ENCODE results near the gene UBAC1. TPM values are rescaled to one million over a fixed set of nuclear protein-coding genes. Genes with fewer than 3 reads are reported as not detected.

UBAC1 gene
- total RNA-seq, 1 experiment from 2014 or later, result 54.8 TPM

GRCh38 chr9:135931349-135931820 is 29.8 kb downstream of the UBAC1 start:
- peaks cover 13 to 24% of the 10 kb centered on the region in 2 experiments for H3K4me1 ChIP-seq (ENCODE audit: control insufficient read depth in 1 of 2, insufficient read depth in 2 of 2, low read length in 2 of 2)
- H3K27me3 ChIP-seq (ENCODE audit: insufficient read depth, low read length), result no peaks in the 10 kb centered on the region
- POLR2A ChIA-PET, result no interaction called here
- no peaks in the 10 kb centered on the region for H3K9me3 ChIP-seq (ENCODE audit: control insufficient read depth in 1 of 2, insufficient read depth in 1 of 2, low read depth in 1 of 2, low read length in 2 of 2)
- H3K4me2 ChIP-seq (ENCODE audit: low read length), result no peak overlapping the region
- peaks cover 0 to 19% of the 10 kb centered on the region in 2 experiments; a peak in 2 of 4 replicates for H3K36me3 ChIP-seq (ENCODE audit: control insufficient read depth in 1 of 2, insufficient read depth in 2 of 2, low read length in 2 of 2)
- CTCF ChIA-PET, result interaction anchor here (0.6 kb wide), 1 partner anchor 1219 kb away, joined by 3 read pairs; no protein-coding TSS in a partner anchor
- H4K20me1 ChIP-seq (ENCODE audit: insufficient read depth), result no peaks in the 10 kb centered on the region
- no peak overlapping the region; the same call in 1 of the 2 replicates for H3K27ac ChIP-seq (ENCODE audit: low read depth, low read length)
- RAD21 ChIA-PET (ENCODE audit: low non-redundant PET in 1 of 2, low total read pairs in 2 of 2, uncharacterized antibody in 2 of 2, unreplicated experiment in 2 of 2), result no interaction called here
- intact Hi-C loops (cut with micrococcal nuclease), result no loop called here
- H3K9ac ChIP-seq (ENCODE audit: low read length), result no peak overlapping the region
- no TSS peak for BruUV-seq (replicated peaks)
- no peaks in the 10 kb centered on the region for H3K79me2 ChIP-seq (ENCODE audit: insufficient read depth, low read length)
- no peak overlapping the region for H3K4me3 ChIP-seq (replicated peaks in 1 of 2; ENCODE audit: low read depth in 1 of 2, low read length in 2 of 2)
- ATAC-seq (no peak), DNase-seq (ENCODE audit: low read depth, low spot score) (no peak)
- H3K9me2 ChIP-seq (ENCODE audit: insufficient read depth), result no peaks in the 10 kb centered on the region
- TF ChIP-seq TCF7L2 (IDR thresholded peaks at IDR 0.05; ENCODE audit: borderline replicate concordance, extremely low read depth, insufficient read depth, insufficient read length) (no peak), YY1 (IDR thresholded peaks at IDR 0.05; ENCODE audit: extremely low read depth, insufficient replicate concordance, low read depth, low read length) (no peak)
- no peak overlapping the region for H2AFZ ChIP-seq (ENCODE audit: low read depth, low read length, poor library complexity, severe bottlenecking)

GRCh38 chr9:135930446-135931345 is 30.5 kb downstream of the UBAC1 start:
- ChIA-PET CTCF (interaction anchor here (0.6 kb wide), 1 partner anchor 1220 kb away, joined by 3 read pairs; no protein-coding TSS in a partner anchor), POLR2A (no interaction called here), RAD21 (ENCODE audit: low non-redundant PET in 1 of 2, low total read pairs in 2 of 2, uncharacterized antibody in 2 of 2, unreplicated experiment in 2 of 2) (no interaction called here)
- Histone ChIP-seq H4K20me1 (ENCODE audit: insufficient read depth) (no peaks in the 10 kb centered on the region), H3K36me3 (ENCODE audit: control insufficient read depth in 1 of 2, insufficient read depth in 2 of 2, low read length in 2 of 2) (peaks cover 0 to 19% of the 10 kb centered on the region in 2 experiments; a peak in 2 of 4 replicates), H3K9ac (ENCODE audit: low read length) (no peak overlapping the region), H3K27me3 (ENCODE audit: insufficient read depth, low read length) (no peaks in the 10 kb centered on the region), H3K9me2 (ENCODE audit: insufficient read depth) (no peaks in the 10 kb centered on the region), H3K79me2 (ENCODE audit: insufficient read depth, low read length) (no peaks in the 10 kb centered on the region), H3K4me3 (replicated peaks in 1 of 2; ENCODE audit: low read depth in 1 of 2, low read length in 2 of 2) (no peak overlapping the region), H3K4me2 (ENCODE audit: low read length) (no peak overlapping the region), H3K27ac (ENCODE audit: low read depth, low read length) (no peak overlapping the region; the same call in 1 of the 2 replicates), H2AFZ (ENCODE audit: low read depth, low read length, poor library complexity, severe bottlenecking) (no peak overlapping the region), H3K9me3 (ENCODE audit: control insufficient read depth in 1 of 2, insufficient read depth in 1 of 2, low read depth in 1 of 2, low read length in 2 of 2) (no peaks in the 10 kb centered on the region), H3K4me1 (ENCODE audit: control insufficient read depth in 1 of 2, insufficient read depth in 2 of 2, low read length in 2 of 2) (peaks cover 20 to 31% of the 10 kb centered on the region in 2 experiments)
- no TSS peak for BruUV-seq (replicated peaks)
- intact Hi-C loops (cut with micrococcal nuclease), result no loop called here
- DNase-seq (ENCODE audit: low read depth, low spot score) (no peak), ATAC-seq (no peak)
- TF ChIP-seq ATF3 (IDR thresholded peaks at IDR 0.05) (no peak), CTCF (IDR thresholded peaks at IDR 0.05 in 2 of 3, conservative IDR thresholded peaks at IDR 0.05 in 1 of 3; ENCODE audit: borderline replicate concordance in 1 of 3, insufficient read depth in 1 of 3, low read depth in 2 of 3, low read length in 2 of 3) (no peak), EGR1 (IDR thresholded peaks at IDR 0.05; ENCODE audit: low read depth) (no peak), POLR2A (IDR thresholded peaks at IDR 0.05; ENCODE audit: borderline replicate concordance, extremely low read depth, insufficient read depth, insufficient read length) (no peak), ZBTB33 (IDR thresholded peaks at IDR 0.05; ENCODE audit: extremely low read depth, insufficient replicate concordance, low read length) (no peak), ZFX (IDR thresholded peaks at IDR 0.05) (no peak), ZNF274 (IDR thresholded peaks at IDR 0.05; ENCODE audit: low read depth, low read length) (no peak), SRF (IDR thresholded peaks at IDR 0.05; ENCODE audit: low read depth) (no peak), RAD21 (IDR thresholded peaks at IDR 0.05; ENCODE audit: low read depth) (no peak), JUND (IDR thresholded peaks at IDR 0.05) (no peak)
